OCI-LY7 (cell line): ENCODE measurements around the gene AGFG2. TPM values are rescaled to one million over a fixed set of nuclear protein-coding genes. Genes with fewer than 3 reads are reported as not detected.

ENCODE experiments used
- BruUV-seq: library from RNA; stranded (reverse); fragments of 400-500 nt; replicated peaks from 2 replicates; lab custom pipeline; 2021; lab: Mats Ljungman, UMichigan
- CTCF ChIA-PET: fragments of 300-600 bp; sonication (Branson Sonifier 250); formaldehyde crosslinking; loops from one replicate; lab custom pipeline; 2022; ENCODE audit warnings: antibody characterized with exemption; ENCODE audit not compliant: unreplicated experiment; lab: Charles Lee
- POLR2A ChIA-PET: fragments of 300-600 bp; sonication (Branson Sonifier 250); formaldehyde crosslinking; loops from one replicate; lab custom pipeline; 2022; ENCODE audit warnings: antibody characterized with exemption; lab: Charles Lee
- DNase-seq: peaks from one replicate; pipeline ENCODE4 v3.0.0-alpha.2; 2015; ENCODE audit warnings: low spot score
- H2AFZ ChIP-seq: fragments of 200-600 bp; sonication (generic), shearing (Covaris generic); 2 replicates; pipeline ENCODE4 v1.6.1; 2014; ENCODE audit warnings: mild to moderate bottlenecking, antibody characterized with exemption, low read length, moderate library complexity
- H3K27ac ChIP-seq: fragments of 200-600 bp; sonication (generic); 2 replicates; pipeline ENCODE4 v1.5.1; 2014; ENCODE audit warnings: mixed run types, low read depth, mild to moderate bottlenecking, moderate library complexity, low read length, inconsistent platforms; ENCODE audit not compliant: poor library complexity, severe bottlenecking
- H3K36me3 ChIP-seq: fragments of 200-600 bp; sonication (generic); 2 replicates; pipeline ENCODE4 v1.6.1; 2014; ENCODE audit warnings: mild to moderate bottlenecking, antibody characterized with exemption, low read length, moderate library complexity, mixed read lengths; ENCODE audit not compliant: insufficient read depth
- H3K4me1 ChIP-seq: fragments of 200-600 bp; sonication (generic); 2 replicates; pipeline ENCODE4 v1.5.1; 2014; ENCODE audit warnings: mild to moderate bottlenecking, low read length; ENCODE audit not compliant: insufficient read depth, poor library complexity, severe bottlenecking
- H3K4me2 ChIP-seq: fragments of 200-600 bp; sonication (generic); 2 replicates; pipeline ENCODE4 v1.6.1; 2014; ENCODE audit warnings: mild to moderate bottlenecking, low read length
- H3K4me3 ChIP-seq: fragments of 200-600 bp; sonication (generic); 2 replicates; pipeline ENCODE4 v1.5.1; 2014; ENCODE audit warnings: mild to moderate bottlenecking, low read depth, low read length; ENCODE audit not compliant: poor library complexity, severe bottlenecking
- H3K79me2 ChIP-seq: fragments of 200-600 bp; sonication (generic); 2 replicates; pipeline ENCODE4 v1.6.1; 2016; ENCODE audit warnings: low read depth, mild to moderate bottlenecking, low read length, moderate library complexity, mixed read lengths; ENCODE audit not compliant: insufficient read depth
- H3K9me2 ChIP-seq: fragments of 200-600 bp; sonication (generic); 2 replicates; pipeline ENCODE4 v1.6.1; 2016; ENCODE audit warnings: mild to moderate bottlenecking, low read length, mixed read lengths; ENCODE audit not compliant: insufficient read depth
- H3K9me3 ChIP-seq: fragments of 200-600 bp; sonication (generic); 2 replicates; pipeline ENCODE4 v1.6.1; 2014; ENCODE audit warnings: mild to moderate bottlenecking, mixed run types, low read length, mixed read lengths
- H4K20me1 ChIP-seq: fragments of 200-600 bp; sonication (generic); 2 replicates; pipeline ENCODE4 v1.6.1; 2014; ENCODE audit warnings: mild to moderate bottlenecking, antibody characterized with exemption, low read length, moderate library complexity, mixed read lengths; ENCODE audit not compliant: insufficient read depth
- CTCF ChIP-seq: fragments of 200-600 bp; sonication (generic); conservative IDR thresholded peaks from 2 replicates; pipeline ENCODE4 v1.5.1; 2014; ENCODE audit warnings: mild to moderate bottlenecking, antibody characterized with exemption, low read length, moderate library complexity, mixed read lengths
- EZH2phosphoT487 ChIP-seq: fragments of 200-600 bp; sonication (generic); IDR thresholded peaks from 2 replicates; pipeline ENCODE4 v1.6.1; 2018; ENCODE audit warnings: low read depth, borderline replicate concordance, mild to moderate bottlenecking, mixed run types, antibody characterized with exemption, low read length, moderate library complexity, mixed read lengths
- intact Hi-C: fragments of 100-400 bp; cut with micrococcal nuclease; formaldehyde crosslinking; loops from one replicate; pipeline ENCODE4 v1.10.0; 2022; ENCODE audit not compliant: unreplicated experiment
- total RNA-seq, 2 experiments: library from RNA; depleted of rRNA in 1 of 2; stranded (reverse); fragments of >200 nt in 1 of 2; shearing (Covaris generic) in 1 of 2; gene quantifications; 2 replicates each; pipeline ENCODE4 v1.2.3, GENCODE V29; 2014 to 2022

AGFG2 gene
- total RNA-seq, 2 experiments from 2014 or later, result 11.5 to 15.2 TPM

- Histone ChIP-seq H4K20me1 (no peaks in the 10 kb centered on the region), H3K27ac (no peak overlapping the region), H3K4me3 (no peak overlapping the region), H3K79me2 (no peaks in the 10 kb centered on the region), H3K36me3 (no peaks in the 10 kb centered on the region), H3K9me3 (no peaks in the 10 kb centered on the region), H3K9me2 (no peaks in the 10 kb centered on the region), H3K4me2 (peak overlapping the region; percentile 55), H2AFZ (peak overlapping the region; percentile 85; the same call in 1 of the 2 replicates), H3K4me1 (peaks cover 30% of the 10 kb centered on the region)
- ChIA-PET POLR2A (interaction anchor here (0.6 to 1.5 kb wide), 5 partner anchors 9 to 97 kb away, joined by 3 read pairs; partner anchors contain the start of gene MOSPD3), CTCF (no interaction called here)
- TF ChIP-seq EZH2phosphoT487 (no peak), CTCF (no peak)
- BruUV-seq, result no TSS peak
- intact Hi-C loops, result no loop called here
- DNase-seq, result no peak
Measured at GRCh38 chr7:100515072-100515532, 23.9 kb upstream of the AGFG2 start.

GRCh38 chr7:100516135-100516812, 22.7 kb upstream of the AGFG2 start:
- intact Hi-C loops, result no loop called here
- H3K9me3 ChIP-seq, result no peaks in the 10 kb centered on the region
- ChIA-PET CTCF (no interaction called here), POLR2A (interaction anchor here (0.7 to 1.6 kb wide), 7 partner anchors 10 to 96 kb away, joined by 3 to 5 read pairs (median 3); partner anchors contain the start of gene MOSPD3)
- TF ChIP-seq CTCF, result no peak
- TF ChIP-seq EZH2phosphoT487, result no peak
- H3K79me2 ChIP-seq, result no peaks in the 10 kb centered on the region
- no peaks in the 10 kb centered on the region for H3K9me2 ChIP-seq
- DNase-seq, result peak; percentile 74
- no TSS peak for BruUV-seq
- H3K36me3 ChIP-seq, result no peaks in the 10 kb centered on the region
- H2AFZ ChIP-seq, result peak overlapping the region; percentile 85
- no peak overlapping the region for H3K4me3 ChIP-seq
- H4K20me1 ChIP-seq, result no peaks in the 10 kb centered on the region
- H3K4me2 ChIP-seq, result peak overlapping the region; percentile 55
- H3K27ac ChIP-seq, result peak overlapping the region; percentile 52
- peaks cover 30% of the 10 kb centered on the region for H3K4me1 ChIP-seq

- ChIA-PET CTCF (no interaction called here), POLR2A (interaction anchor here (1.6 kb wide), 1 partner anchor 28 kb away, joined by 5 read pairs; no protein-coding TSS in a partner anchor)
- no peaks in the 10 kb centered on the region for H3K9me2 ChIP-seq
- H3K4me2 ChIP-seq, result no peak overlapping the region
- H3K27ac ChIP-seq, result no peak overlapping the region
- H2AFZ ChIP-seq, result no peak overlapping the region
- no peak for DNase-seq
- peaks cover 30% of the 10 kb centered on the region for H3K4me1 ChIP-seq
- no peaks in the 10 kb centered on the region for H4K20me1 ChIP-seq
- no peak overlapping the region for H3K4me3 ChIP-seq
- H3K9me3 ChIP-seq, result no peaks in the 10 kb centered on the region
- intact Hi-C loops, result no loop called here
- H3K36me3 ChIP-seq, result no peaks in the 10 kb centered on the region
- BruUV-seq, result no TSS peak
- H3K79me2 ChIP-seq, result no peaks in the 10 kb centered on the region
- TF ChIP-seq EZH2phosphoT487, result no peak
- no peak for TF ChIP-seq CTCF
Measured at GRCh38 chr7:100517305-100517704, 21.7 kb upstream of the AGFG2 start.
